Transverse colon (tissue), 3 donors: ENCODE data around the gene KLF2.

Experiments
- EP300 ChIP-seq: sonication (generic); formaldehyde crosslinking; IDR thresholded peaks from one replicate; pipeline ENCODE4 v1.6.1; 2017; ENCODE audit warnings: antibody characterized with exemption, low read depth
- TF ChIP-seq, protein P1 (sequence below), 5 experiments: fragments of 200-600 bp in 3 of 5; fragments of 450-650 bp in 2 of 5; sonication (generic) in 3 of 5; IDR thresholded peaks; 1 replicate in 2 of 5; 2 replicates in 3 of 5; pipeline ENCODE4 v1.5.1; 2016 to 2017; ENCODE audit warnings: antibody characterized with exemption in 5 of 5, inconsistent platforms in 3 of 5, mild to moderate bottlenecking in 2 of 5, moderate library complexity in 1 of 5

DNA sequence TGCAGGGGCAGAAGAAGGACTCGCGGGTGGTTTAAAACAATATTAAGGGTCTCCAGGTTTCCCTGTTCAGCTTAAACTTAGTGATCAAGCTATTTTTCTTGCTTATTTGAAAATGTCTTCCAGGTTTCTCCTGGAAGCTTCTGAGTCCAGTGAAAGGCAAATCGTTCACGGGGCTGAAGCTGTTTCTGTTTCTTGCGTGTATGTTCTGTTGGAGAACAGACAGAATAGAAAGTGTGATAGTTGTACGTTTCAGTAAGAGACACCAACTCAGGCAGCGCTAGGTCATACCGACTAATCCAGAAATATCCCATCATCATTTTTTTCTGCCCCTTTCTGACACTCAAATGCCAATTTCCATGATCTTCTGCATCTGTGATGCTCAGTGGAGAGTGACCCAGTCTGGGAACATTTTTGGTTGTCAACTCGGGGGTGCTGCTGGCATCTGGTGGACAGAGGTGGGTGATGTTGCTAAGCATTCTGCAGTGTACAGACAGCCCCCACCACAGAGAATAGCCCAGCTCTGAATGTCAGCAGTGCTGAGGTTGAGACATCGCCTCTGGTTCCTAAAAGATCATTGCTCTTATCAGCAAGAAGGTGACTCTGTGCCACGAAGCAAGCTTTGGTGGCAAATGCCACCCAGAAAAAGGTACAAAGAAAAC is 4.3 kb downstream of the KLF2 start:
- TF ChIP-seq, protein P1, sequence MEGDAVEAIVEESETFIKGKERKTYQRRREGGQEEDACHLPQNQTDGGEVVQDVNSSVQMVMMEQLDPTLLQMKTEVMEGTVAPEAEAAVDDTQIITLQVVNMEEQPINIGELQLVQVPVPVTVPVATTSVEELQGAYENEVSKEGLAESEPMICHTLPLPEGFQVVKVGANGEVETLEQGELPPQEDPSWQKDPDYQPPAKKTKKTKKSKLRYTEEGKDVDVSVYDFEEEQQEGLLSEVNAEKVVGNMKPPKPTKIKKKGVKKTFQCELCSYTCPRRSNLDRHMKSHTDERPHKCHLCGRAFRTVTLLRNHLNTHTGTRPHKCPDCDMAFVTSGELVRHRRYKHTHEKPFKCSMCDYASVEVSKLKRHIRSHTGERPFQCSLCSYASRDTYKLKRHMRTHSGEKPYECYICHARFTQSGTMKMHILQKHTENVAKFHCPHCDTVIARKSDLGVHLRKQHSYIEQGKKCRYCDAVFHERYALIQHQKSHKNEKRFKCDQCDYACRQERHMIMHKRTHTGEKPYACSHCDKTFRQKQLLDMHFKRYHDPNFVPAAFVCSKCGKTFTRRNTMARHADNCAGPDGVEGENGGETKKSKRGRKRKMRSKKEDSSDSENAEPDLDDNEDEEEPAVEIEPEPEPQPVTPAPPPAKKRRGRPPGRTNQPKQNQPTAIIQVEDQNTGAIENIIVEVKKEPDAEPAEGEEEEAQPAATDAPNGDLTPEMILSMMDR (IDR thresholded peaks at IDR 0.05): no peak
- no peak for TF ChIP-seq EP300
